ENCODE data around the gene GMNN. TPM values are rescaled to one million over a fixed set of nuclear protein-coding genes. Genes with fewer than 3 reads are reported as not detected.
A peak's percentile ranks its signal among the peaks of the same experiment; 100 is the strongest.
"Not testable (repeated sequence)": the region's sequence is repeated elsewhere in the genome, so short reads cannot be mapped to it uniquely, and the experiment has no call there.

Gene GMNN
- total RNA-seq: 7.1 TPM
- long read RNA-seq, transcript GMNN-201 (7 exons, 1,262 nt): major isoform, 8 of 11 reads
- long read RNA-seq, partial matches to known transcripts: 0 of 11 reads
- long read RNA-seq, other reads (novel, unspliced or antisense): 0 of 11 reads

DNA sequence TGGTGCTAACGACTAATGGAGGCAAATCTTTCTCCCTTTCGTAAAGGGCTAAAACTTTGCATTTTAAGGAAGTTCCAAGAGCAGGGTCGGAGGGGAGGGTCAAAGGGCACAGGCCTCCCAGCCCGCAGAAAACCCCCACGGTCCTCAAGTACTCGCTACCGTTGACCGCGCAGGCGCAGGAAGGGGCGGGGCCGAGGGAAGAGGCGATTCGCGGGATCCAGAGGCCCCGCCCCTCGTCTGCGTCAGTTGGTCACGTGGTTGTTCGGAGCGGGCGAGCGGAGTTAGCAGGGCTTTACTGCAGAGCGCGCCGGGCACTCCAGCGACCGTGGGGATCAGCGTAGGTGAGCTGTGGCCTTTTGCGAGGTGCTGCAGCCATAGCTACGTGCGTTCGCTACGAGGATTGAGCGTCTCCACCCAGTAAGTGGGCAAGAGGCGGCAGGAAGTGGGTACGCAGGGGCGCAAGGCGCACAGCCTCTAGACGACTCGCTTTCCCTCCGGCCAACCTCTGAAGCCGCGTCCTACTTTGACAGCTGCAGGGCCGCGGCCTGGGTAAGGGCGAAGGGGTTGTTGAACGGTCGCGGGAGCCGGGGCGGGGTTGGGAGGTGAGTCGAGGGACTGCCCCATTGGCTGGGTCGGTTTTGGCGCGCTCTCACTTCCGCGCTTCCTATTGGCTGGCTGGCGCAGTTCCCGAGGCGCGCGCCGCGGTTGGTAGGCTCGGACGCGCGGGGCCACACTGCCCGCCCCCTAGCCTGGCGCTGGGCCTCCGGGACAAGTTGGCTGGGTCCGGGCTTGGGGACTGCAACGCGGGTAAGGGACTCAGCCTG lies at the start of gene GMNN:
GMNN (plus strand) TSS at position 242 of the 824 bp plus-strand sequence. CDS start 2,310 bp downstream, outside the sequence.
- DNase-seq (peak; percentile 100), ATAC-seq (ENCODE audit: poor library complexity) (peak; percentile 99)
- intact Hi-C loops (cut with DNase I): loop anchor here (10.0 kb wide), 1 partner anchor 50 kb away; no protein-coding TSS in a partner anchor

DNA sequence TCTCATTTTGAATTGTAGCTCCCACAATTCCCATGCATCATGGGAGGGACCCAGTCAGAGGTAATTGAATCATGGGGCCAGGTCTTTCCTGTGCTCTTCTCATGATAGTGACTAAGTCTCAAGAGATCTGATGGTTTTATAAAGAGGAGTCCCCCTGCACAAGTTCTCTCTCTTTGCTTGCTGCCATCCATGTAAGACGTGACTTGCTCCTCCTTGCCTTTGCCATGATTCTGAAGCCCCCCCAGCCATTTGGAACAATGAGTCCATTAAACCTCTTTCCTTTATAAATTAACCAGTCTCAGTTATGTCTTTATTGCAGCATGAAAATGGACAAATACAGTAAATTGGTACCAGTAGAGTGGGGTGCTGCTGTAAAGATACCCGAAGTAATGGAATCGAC lies 44.1 kb upstream of the GMNN start:
- intact Hi-C loops (cut with DNase I); ATAC-seq (ENCODE audit: poor library complexity); DNase-seq: not testable (repeated sequence)

DNA sequence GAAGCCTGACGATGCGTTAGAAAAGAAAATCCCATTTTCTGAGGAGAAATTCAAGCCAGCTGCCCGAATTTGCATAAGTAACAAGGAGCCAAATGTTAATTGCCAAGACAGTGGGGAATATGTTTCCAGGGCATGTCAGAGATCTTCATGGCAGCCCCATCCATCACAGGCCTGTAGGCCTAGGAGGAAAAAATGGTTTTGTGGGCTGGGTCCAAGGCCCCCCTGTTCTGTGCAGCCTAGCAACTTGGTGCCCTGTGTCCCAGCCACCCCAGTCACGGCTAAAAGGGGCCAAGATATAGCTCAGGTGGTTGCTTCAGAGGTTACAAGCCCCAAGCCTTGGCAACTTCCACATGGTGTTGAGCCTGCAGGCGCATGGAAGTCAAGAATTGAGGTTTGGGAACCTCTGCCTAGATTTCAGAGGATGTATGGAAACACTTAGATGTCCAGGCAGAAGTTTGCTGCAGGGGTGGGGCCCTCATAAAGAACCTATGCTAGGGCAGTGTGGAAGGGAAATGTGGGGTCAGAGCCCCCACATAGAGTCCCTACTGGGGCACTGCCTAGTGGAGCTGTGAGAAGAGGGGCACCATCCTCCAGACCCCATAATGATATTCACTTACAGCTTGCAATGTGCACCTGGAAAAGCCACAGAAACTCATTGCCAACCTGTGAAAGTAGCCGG lies 43.1 kb upstream of the GMNN start:
- DNase-seq; intact Hi-C loops (cut with DNase I); ATAC-seq (ENCODE audit: poor library complexity): not testable (repeated sequence)

DNA sequence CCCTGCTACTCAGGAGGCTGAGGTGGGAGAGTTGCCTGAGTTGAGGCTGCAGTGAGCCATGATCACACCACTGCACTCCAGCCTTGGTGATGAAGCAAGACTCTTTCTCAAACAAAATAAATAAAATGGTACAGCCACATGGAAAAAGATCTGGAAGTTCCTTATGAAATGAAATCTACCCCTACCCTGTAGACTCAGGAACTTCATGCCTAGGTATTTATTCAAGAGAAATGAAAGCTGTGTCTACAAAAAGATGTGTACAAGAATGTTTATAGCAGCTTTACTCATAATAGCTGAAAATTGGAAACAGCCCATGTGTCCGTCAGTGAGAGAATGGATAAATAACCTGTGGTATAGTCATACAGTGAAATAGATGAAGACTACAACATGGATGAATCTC lies 40.6 kb upstream of the GMNN start:
- DNase-seq (no peak), ATAC-seq (ENCODE audit: poor library complexity) (no peak)
- intact Hi-C loops (cut with DNase I): no loop called here

DNA sequence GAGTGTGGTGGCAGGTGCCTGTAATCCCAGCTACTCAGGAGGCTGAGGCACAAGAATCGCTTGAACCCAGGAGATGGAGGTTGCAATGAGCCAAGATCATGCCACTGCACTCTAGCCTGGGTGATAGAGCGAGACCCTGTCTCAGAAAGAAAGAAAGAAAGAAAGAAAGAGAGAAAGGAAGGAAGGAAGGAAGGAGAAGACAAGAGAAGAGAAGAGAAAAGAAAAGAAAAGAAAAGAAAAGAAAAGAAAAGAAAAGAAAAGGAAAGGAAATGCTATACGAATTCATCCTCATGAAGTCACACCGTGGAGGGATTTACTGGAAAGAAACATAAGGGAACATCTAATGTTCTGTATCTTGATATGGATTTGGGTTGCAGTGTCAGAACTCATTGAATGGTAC lies 40.0 kb upstream of the GMNN start:
- ATAC-seq (ENCODE audit: poor library complexity); intact Hi-C loops (cut with DNase I); DNase-seq: not testable (repeated sequence)

DNA sequence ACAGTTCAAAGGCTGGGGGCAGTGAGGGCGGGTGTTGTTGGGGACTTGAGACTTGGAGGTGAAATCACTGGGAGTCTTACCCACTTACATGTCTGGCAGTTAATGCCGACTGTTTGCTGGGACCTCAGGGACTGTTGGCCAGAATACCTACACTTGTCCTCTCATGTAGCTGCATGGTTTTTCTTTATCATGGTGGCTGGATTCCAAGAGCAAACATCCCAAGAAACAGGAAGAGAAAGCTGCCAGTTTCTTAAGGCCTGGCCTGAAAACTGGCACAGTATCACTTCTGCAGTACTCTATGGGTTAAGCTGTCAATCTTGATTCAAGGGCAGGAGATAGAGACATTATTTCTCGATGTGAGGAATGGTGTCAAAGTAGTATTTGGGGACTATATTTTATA lies 36.0 kb upstream of the GMNN start:
- intact Hi-C loops (cut with DNase I): no loop called here
- ATAC-seq (ENCODE audit: poor library complexity) (no peak), DNase-seq (no peak)

DNA sequence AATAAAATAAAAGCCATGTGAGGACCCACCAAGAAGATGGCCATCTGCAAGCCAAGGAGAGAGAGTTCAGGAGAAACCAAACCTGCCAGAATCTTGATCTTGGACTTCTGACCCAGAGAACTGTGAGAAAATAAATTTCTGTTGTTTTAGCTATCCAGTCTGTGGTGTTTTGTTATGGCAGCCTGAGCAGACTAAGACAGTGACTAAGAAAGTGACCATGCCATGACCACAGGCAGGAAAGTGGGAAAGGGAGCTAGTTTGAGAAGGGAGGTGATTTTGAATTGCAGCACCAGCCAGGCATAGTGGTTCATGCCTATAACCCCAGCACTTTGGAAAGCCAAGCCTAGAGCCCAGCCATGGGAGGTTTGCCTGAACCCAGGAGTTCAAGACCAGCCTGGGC lies 33.9 kb upstream of the GMNN start:
- DNase-seq (no peak), ATAC-seq (ENCODE audit: poor library complexity) (no peak)
- intact Hi-C loops (cut with DNase I): no loop called here

DNA sequence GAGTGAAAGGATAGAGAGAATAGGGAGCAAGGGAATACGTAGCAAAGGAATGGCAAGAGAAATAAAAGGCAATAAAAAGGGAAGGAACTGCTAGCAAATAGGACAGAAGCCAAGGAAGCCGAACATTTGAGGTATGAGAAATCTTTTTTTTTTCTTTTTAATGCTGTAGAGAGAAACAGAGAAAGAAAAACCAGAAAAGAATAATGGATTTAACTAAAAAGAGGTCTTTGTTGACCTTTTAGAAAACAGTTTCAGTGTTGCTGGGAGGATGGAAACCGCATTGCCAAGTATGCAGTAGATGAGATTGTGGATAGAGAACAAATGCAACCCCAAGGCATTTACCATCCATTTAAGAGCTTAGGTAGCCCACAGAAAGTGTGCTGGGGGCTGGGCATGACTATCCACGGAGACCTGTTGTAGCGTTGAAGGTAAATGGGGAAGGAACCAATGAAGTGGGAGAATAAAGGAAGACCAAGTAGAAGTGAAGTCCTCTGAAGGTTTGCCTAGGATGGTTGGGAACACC lies 32.5 kb upstream of the GMNN start:
- DNase-seq: no peak
- intact Hi-C loops (cut with DNase I): no loop called here
- no peak for ATAC-seq (ENCODE audit: poor library complexity)

DNA sequence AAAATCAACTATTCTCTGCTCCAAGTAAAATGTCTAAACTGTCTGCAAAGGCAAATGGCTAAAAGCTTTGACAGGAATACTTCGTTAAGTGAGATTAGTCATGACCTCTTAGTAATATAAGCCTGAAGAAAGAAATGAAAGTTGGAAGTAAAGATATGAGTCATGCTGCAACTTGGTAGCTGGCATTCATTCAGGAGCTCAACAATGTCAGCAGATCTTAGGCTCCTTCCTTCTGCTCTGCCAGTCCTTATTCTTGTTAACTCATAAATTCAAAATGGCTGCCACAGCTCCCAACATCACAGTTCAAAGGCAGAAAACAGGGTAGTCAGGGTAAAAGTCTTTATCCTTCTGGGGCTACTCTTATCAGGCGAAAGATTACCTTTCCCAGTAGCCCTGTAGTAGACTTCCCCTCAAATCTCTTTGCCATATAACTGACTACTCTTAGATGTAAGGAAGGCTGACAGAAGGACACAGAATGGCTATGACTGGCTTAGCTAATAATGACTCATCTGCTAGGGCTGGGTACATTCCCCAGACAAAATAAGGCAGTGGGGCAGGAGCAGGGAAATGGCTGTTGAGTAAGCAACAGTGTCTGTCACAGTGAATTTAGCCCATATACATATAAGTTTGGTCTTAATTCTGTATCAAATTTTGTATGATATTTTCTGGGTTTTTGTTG lies 31.3 kb upstream of the GMNN start:
- ATAC-seq (ENCODE audit: poor library complexity): peak; percentile 84
- no peak for DNase-seq
- intact Hi-C loops (cut with DNase I): no loop called here

DNA sequence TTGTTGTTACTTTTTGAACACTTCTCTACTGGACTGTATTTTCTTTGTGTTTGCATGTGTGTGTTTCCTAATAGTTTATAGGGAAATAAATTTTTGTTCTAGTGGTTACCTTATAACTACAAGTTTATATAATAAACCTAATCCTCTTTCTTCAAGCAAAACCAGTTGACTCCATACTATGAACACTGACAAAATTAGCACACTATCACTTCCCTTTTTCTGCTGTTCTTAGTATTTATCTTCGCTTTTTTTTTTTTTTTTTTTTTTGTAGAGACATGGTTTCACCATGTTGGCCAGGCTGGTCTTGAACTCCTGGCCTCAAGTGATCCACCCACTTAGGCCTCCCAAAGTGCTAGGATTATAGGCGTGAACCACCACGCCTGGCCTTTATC lies 30.8 kb upstream of the GMNN start:
- intact Hi-C loops (cut with DNase I): no loop called here
- no peak for DNase-seq
- ATAC-seq (ENCODE audit: poor library complexity): peak; percentile 52

DNA sequence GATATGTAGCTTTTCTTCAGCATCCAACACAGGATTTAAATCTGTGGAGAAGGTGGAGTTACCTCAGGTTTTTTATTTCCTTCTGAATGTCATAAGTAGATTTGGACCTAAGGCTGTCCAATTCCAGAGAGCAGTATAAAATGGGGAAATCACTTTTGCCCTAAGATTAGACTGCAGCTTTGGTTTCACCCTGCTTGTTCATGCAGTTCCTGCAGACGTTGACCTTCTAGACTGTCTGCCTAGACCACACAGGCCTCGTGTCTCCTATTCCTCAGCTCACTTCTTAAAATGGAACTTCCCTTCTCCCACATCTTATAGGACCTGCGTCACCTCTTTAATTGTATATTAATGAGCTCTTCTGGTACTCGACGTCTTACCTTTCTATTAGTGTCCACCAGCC lies 29.8 kb upstream of the GMNN start:
- DNase-seq: no peak
- ATAC-seq (ENCODE audit: poor library complexity): peak; percentile 57
- intact Hi-C loops (cut with DNase I): no loop called here

DNA sequence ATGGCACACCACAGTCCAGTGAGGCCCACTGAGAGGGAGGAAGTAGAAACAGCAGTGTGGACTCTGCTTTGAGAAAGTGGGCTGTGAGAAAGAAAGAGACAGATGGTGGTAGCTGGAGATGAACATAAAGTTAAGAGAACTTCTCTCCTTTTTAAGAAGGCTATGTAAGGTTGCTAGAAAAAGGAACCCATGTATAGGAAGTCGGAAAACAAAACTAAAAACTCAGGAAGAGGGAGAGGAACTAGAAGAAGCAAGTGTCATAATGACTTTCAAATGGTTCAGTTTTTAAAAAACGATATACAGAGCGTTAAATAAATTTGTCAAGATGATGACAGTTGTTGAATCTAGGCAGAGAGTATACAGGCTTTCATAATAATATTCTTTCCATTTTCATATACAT lies 25.4 kb upstream of the GMNN start:
- DNase-seq (no peak), ATAC-seq (ENCODE audit: poor library complexity) (no peak)
- intact Hi-C loops (cut with DNase I): no loop called here

DNA sequence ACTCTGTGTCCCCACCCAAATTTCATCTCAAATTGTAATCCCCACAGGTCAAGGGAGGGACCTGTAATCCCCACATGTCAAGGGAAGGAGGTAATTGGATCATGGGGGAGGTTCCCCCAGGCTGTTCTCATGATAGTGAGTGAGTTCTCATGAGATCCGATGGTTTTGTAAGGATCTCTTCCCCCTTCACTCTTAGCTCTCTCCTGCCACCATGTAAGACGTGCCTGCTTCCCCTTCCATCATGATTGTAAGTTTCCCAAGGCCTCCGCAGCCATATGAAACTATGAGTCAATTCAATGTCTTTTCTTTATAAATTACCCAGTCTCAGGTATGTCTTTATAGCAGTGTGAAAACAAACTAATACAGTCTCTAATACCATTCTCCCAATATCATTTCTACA lies 23.9 kb upstream of the GMNN start:
- ATAC-seq (ENCODE audit: poor library complexity); intact Hi-C loops (cut with DNase I); DNase-seq: not testable (repeated sequence)

DNA sequence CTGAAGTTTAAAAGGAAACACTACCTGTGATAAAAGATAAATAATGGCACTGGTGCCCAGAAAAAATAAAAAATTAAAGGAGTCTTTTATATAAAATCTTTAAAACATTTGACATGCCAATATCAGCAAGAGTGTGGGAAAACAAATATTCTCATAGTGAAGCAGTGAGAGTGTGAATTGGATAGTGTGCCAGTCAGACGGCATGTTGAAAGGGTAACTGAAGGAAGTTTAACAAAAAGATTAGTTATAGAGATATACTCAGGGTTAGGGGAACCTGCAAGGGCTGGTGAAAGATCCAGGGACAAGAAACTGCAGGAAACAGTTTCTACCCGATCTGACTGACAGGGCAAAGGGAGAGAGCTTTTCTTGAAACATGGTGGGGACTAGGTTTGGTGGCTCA lies 22.2 kb upstream of the GMNN start:
- ATAC-seq (ENCODE audit: poor library complexity) (no peak), DNase-seq (no peak)
- intact Hi-C loops (cut with DNase I): no loop called here

DNA sequence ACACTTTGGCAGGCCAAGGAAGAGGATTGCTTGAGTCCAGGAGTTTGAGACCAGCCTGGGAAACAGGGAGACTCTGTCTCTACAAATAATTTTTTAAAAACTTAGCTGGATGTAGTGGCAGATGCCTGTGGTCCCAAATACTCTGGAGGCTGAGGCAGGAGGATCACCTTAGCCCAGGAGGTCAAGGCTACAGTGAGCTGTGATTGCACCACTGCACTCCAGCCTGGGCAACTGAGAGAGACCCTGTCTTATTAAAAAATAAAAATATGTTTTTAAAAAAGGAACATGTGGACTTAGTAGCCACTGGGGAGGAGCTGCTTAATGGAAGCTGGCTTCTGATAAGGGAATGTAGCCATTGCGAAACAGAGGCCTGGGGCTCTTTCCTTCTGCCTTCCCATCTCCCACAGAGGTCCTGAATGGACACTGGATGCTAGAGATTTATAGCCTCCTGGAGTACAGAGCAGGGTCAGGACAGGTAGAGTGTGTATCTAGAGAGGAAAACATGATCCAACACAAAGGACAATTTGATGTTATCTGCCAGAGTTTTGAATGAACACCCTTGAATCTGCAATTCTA lies 21.7 kb upstream of the GMNN start:
- no peak for ATAC-seq (ENCODE audit: poor library complexity)
- DNase-seq: no peak
- intact Hi-C loops (cut with DNase I): no loop called here

DNA sequence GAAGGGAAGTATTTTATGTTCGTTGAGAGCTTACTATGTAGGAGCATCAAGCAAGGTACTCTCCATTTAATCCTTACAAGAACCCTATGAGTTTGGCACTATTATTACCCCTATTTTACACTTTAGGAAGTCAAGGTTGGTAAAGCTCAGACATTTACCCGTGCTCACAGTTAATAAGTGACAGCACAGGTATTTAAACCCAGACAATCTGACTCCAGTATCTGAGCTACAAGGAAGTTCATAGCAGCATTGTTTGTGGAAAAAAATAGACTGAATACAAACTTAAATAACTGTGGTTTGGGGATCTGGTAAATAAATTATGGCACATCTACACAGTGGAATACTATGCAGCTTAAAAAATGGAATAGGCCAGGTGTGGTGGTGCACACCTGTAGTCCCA lies 21.2 kb upstream of the GMNN start:
- ATAC-seq (ENCODE audit: poor library complexity): no peak
- DNase-seq: no peak
- intact Hi-C loops (cut with DNase I): no loop called here

DNA sequence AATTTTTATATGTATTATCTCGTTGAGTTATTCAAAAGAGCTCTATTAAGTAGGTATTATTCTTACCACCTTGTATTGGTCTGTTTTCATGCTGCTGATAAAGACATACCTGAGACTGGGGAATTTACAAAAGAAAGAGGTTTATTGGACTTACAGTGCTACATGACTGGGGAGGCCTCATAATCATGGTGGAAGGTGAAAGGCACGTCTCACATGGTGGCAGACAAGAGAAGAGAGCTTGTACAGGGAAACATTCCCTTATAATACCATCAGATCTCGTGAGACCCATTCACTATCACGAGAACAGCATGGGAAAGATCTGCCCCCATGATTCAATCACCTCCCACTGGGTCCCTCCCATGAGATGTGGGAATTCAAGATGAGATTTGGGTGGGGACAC lies 20.4 kb upstream of the GMNN start:
- ATAC-seq (ENCODE audit: poor library complexity); DNase-seq; intact Hi-C loops (cut with DNase I): not testable (repeated sequence)

DNA sequence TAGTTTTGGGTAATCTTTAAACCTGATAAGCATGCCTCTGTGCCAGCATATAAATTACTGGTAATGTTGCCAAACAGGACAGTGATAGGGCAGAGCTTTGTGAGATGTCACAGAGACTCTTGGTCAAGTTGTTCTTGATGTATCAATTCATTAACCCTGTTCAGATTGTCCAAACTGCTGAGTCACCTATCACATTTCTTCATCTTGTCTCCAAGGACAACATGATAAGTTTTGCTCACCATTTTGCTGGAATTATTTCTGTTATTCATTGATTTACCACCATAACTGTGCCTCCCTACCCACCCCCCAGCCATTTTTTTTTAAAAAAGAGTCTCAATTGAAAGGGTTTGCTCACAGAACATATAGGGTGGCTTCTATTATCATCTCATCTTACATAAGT lies 19.5 kb upstream of the GMNN start:
- ATAC-seq (ENCODE audit: poor library complexity): no peak
- intact Hi-C loops (cut with DNase I): no loop called here
- DNase-seq: no peak

DNA sequence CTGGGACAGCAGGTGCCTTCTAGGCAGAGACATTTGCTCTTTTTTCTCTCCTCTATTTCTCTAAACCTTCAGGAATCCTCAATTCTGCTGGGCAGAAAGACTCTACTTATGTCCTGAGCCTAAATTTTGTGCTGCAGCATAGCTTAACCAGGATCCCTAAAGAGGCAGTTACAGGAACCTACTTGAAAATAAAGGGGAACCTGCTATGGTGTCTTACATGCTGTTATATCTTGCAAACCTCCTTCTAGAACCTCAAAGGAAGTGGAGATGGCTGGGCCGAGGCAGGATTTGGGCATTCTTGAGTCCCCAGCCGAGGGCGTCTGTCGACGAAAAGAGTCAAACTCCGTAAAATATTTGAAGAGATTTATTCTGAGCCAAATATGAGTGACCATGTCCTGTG lies 17.1 kb upstream of the GMNN start:
- DNase-seq: no peak
- intact Hi-C loops (cut with DNase I): no loop called here
- ATAC-seq (ENCODE audit: poor library complexity): no peak
